Ishikawa (cell line): Measurements from ENCODE around the gene EDN2.

Experiments
- CEBPB ChIP-seq: IDR thresholded peaks from 2 replicates; pipeline ENCODE4 v1.6.1; 2012
- CREB1 ChIP-seq: IDR thresholded peaks from 2 replicates; pipeline ENCODE4 v1.6.1; 2012; ENCODE audit warnings: low read depth
- EGR1 ChIP-seq: IDR thresholded peaks from 2 replicates; pipeline ENCODE4 v1.6.1; 2012
- EP300 ChIP-seq: IDR thresholded peaks from 2 replicates; pipeline ENCODE4 v1.6.1; 2012; ENCODE audit warnings: borderline replicate concordance
- FOXM1 ChIP-seq: IDR thresholded peaks from 2 replicates; pipeline ENCODE4 v1.6.1; 2012; ENCODE audit warnings: low read depth, borderline replicate concordance
- NFIC ChIP-seq: IDR thresholded peaks from 2 replicates; pipeline ENCODE4 v1.6.1; 2012
- RAD21 ChIP-seq: IDR thresholded peaks from 2 replicates; pipeline ENCODE4 v1.6.1; 2012; ENCODE audit warnings: low read depth
- TAF1 ChIP-seq: IDR thresholded peaks from 2 replicates; pipeline ENCODE4 v1.6.1; 2012; ENCODE audit warnings: low read depth, mild to moderate bottlenecking
- TCF12 ChIP-seq: IDR thresholded peaks from 2 replicates; pipeline ENCODE4 v1.6.1; 2012; ENCODE audit warnings: low read depth
- TEAD4 ChIP-seq: IDR thresholded peaks from 2 replicates; pipeline ENCODE4 v1.6.1; 2012
- YY1 ChIP-seq: IDR thresholded peaks from 2 replicates; pipeline ENCODE4 v1.6.1; 2012; ENCODE audit warnings: low read depth
- ZBTB7A ChIP-seq: IDR thresholded peaks from 2 replicates; pipeline ENCODE4 v1.6.1; 2012; ENCODE audit warnings: low read depth
- TF ChIP-seq, protein P1 (sequence below): IDR thresholded peaks from 2 replicates; pipeline ENCODE4 v1.6.1; 2012; ENCODE audit warnings: low read depth, mild to moderate bottlenecking
- TF ChIP-seq, protein P2 (sequence below): IDR thresholded peaks from 2 replicates; pipeline ENCODE4 v1.6.1; 2012
- TF ChIP-seq, protein P3 (sequence below): IDR thresholded peaks from 2 replicates; pipeline ENCODE4 v1.6.1; 2012

EDN2 gene

DNA sequence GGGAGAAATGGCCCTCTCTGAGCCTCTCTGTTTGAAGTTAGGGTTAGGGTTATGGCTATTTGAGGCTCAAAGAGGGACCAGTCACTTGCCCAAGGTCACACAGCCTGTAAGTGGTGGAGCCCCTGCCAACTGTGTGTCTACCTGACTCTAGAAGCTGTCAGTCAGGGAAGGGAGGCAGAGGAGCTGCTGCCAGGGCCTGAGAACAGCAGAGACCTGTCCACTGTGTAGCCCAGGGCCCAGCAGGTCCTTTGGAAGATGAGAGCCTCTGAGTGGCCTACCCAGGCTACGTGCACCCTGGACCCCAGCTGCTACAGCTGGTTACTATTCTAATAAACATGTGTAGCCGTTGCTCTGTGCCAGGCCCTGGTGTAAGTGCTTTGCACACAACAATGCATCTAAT, 15.1 kb upstream of the EDN2 start:
- TF ChIP-seq YY1 (no peak), TEAD4 (no peak), FOXM1 (no peak), EGR1 (no peak), EP300 (no peak), CREB1 (no peak), CEBPB (no peak), TCF12 (no peak), ZBTB7A (no peak), NFIC (no peak)
- TF ChIP-seq, protein P1, sequence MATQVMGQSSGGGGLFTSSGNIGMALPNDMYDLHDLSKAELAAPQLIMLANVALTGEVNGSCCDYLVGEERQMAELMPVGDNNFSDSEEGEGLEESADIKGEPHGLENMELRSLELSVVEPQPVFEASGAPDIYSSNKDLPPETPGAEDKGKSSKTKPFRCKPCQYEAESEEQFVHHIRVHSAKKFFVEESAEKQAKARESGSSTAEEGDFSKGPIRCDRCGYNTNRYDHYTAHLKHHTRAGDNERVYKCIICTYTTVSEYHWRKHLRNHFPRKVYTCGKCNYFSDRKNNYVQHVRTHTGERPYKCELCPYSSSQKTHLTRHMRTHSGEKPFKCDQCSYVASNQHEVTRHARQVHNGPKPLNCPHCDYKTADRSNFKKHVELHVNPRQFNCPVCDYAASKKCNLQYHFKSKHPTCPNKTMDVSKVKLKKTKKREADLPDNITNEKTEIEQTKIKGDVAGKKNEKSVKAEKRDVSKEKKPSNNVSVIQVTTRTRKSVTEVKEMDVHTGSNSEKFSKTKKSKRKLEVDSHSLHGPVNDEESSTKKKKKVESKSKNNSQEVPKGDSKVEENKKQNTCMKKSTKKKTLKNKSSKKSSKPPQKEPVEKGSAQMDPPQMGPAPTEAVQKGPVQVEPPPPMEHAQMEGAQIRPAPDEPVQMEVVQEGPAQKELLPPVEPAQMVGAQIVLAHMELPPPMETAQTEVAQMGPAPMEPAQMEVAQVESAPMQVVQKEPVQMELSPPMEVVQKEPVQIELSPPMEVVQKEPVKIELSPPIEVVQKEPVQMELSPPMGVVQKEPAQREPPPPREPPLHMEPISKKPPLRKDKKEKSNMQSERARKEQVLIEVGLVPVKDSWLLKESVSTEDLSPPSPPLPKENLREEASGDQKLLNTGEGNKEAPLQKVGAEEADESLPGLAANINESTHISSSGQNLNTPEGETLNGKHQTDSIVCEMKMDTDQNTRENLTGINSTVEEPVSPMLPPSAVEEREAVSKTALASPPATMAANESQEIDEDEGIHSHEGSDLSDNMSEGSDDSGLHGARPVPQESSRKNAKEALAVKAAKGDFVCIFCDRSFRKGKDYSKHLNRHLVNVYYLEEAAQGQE, result no peak
- TF ChIP-seq, protein P2, sequence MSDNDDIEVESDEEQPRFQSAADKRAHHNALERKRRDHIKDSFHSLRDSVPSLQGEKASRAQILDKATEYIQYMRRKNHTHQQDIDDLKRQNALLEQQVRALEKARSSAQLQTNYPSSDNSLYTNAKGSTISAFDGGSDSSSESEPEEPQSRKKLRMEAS, result no peak

DNA sequence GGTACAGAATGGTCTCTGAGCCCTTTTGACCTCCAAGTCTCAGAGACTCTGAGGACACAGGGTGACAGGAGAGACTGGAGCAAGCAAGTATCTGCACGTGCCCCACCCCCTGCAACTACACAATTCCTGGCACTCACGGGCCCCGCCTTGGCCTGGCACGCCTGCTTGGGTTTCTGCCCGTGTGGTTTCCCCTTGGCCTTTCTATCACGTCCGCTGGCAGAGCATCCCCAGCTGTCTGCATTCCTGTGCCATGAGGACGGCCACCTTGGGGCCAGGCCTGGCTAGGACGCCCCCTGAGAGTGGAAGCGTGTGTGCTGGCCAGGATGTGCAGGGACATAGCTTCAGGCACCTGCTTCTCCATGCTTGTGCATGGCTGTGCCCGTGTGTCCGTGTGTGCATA, 14.3 kb upstream of the EDN2 start:
- TF ChIP-seq NFIC (peak; percentile 83), TAF1 (no peak), TCF12 (peak; percentile 80), EP300 (peak; percentile 68; the same call in 1 of the 2 replicates), RAD21 (no peak), YY1 (0 out of 2 replicates have a peak, but pooled peaks have one; percentile 36), ZBTB7A (0 out of 2 replicates have a peak, but pooled peaks have one; percentile 47), TEAD4 (peak; percentile 84), EGR1 (no peak), FOXM1 (0 out of 2 replicates have a peak, but pooled peaks have one; percentile 24), CREB1 (no peak), CEBPB (no peak)
- TF ChIP-seq, protein P2, result peak; percentile 70
- TF ChIP-seq, protein P3, sequence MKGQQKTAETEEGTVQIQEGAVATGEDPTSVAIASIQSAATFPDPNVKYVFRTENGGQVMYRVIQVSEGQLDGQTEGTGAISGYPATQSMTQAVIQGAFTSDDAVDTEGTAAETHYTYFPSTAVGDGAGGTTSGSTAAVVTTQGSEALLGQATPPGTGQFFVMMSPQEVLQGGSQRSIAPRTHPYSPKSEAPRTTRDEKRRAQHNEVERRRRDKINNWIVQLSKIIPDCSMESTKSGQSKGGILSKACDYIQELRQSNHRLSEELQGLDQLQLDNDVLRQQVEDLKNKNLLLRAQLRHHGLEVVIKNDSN, result peak; percentile 60
- TF ChIP-seq, protein P1, result no peak

DNA sequence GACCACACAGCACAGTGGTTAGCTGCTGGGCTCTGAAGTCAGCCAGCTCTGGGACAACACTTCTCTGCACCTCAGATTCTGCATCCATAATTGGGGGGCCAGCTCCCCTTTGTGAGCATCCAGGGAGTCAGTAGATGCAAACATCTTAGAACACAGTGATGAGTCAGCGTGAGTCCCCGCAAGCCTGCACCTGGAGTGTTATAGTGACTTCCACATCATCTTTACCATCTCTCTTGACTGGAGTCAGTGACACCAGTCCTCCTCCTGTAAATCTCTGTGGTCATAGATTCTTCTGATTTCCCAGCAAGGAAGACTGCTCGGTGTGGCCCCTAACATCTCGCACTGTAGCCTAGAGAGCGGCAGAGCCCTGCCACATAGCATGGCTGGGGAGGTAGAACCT, 13.9 kb upstream of the EDN2 start:
- TF ChIP-seq EP300 (no peak), TAF1 (no peak), ZBTB7A (no peak), TCF12 (no peak), EGR1 (no peak), NFIC (no peak), TEAD4 (no peak), CEBPB (no peak), FOXM1 (no peak), RAD21 (no peak), CREB1 (no peak), YY1 (no peak)
- TF ChIP-seq, protein P2, result no peak
- TF ChIP-seq, protein P1, result no peak
- TF ChIP-seq, protein P3, result no peak

DNA sequence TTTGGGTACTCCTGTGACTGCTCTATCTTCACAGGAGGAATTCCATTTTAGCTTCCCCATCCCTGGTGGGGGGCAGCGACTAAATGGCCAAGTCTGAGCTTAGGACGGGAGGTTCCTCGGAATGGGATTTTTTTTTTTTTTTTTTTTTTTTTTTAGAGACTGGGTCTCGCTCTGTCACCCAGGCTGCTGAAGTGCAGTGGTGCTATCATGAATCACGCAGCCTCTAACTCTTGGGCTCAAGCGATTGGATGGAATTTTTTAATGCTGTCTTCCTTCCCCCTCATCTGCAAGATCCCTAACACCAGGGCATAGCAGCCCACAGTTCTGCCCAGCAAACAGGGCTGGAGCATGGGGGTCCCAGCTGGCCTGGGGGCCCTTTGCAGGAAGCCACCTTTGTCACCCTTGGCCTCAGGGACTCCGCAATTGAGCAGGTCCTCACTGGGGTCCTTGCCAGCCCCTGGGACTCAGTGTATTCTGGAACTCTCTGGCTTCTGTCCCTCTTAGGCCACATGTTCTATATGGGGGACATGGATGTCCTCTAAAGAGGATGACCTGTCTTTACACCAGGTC, 13.1 kb upstream of the EDN2 start:
- TF ChIP-seq RAD21 (no peak), CEBPB (no peak), FOXM1 (no peak), ZBTB7A (no peak), EGR1 (no peak), YY1 (no peak), TAF1 (no peak), NFIC (no peak), TEAD4 (no peak), EP300 (no peak)
- TF ChIP-seq, protein P2, result no peak
- TF ChIP-seq, protein P3, result no peak
